GM10248 (cell line): ENCODE measurements around the gene MTMR1.

ENCODE experiments used
- CTCF ChIA-PET: fragments of 300-600 bp; sonication (Branson Sonifier 250); formaldehyde crosslinking; extraction: SDS; loops from one replicate; lab custom pipeline; 2021; ENCODE audit warnings: antibody characterized with exemption; lab: Yijun Ruan, JAX
- POLR2A ChIA-PET: fragments of 350-650 bp; sonication (Branson Sonifier 250); formaldehyde crosslinking; extraction: SDS; loops from one replicate; lab custom pipeline; 2020; ENCODE audit warnings: antibody characterized with exemption; lab: Yijun Ruan, JAX
- DNase-seq: peaks from one replicate; pipeline ENCODE4 v3.0.0; 2012; ENCODE audit errors: extremely low spot score
- CTCF ChIP-seq: IDR thresholded peaks from 2 replicates; pipeline ENCODE4 v1.5.1; 2012; ENCODE audit warnings: mild to moderate bottlenecking, low read depth; ENCODE audit errors: extremely low read depth, missing control alignments, control extremely low read depth

Gene MTMR1

GRCh38 chrX:150694738-150695410 is 1.7 kb downstream of the MTMR1 start:
- ChIA-PET POLR2A (no interaction called here), CTCF (interaction anchor here (1.0 to 2.8 kb wide), 5 partner anchors 8 to 23 kb away, joined by 3 to 13 read pairs (median 3); no protein-coding TSS in a partner anchor)
- TF ChIP-seq CTCF, result no peak
- peak; percentile 52 for DNase-seq

- ChIA-PET CTCF (interaction anchor here (0.9 to 2.8 kb wide), 2 partner anchors 13 to 15 kb away, joined by 3 to 13 read pairs; no protein-coding TSS in a partner anchor), POLR2A (no interaction called here)
- TF ChIP-seq CTCF, result no peak
- no peak for DNase-seq
Observed at GRCh38 chrX:150696331-150696730, 3.1 kb downstream of the MTMR1 start.

GRCh38 chrX:150696866-150697265 is 3.7 kb downstream of the MTMR1 start:
- no peak for DNase-seq
- ChIA-PET POLR2A (no interaction called here), CTCF (interaction anchor here (2.8 kb wide), 1 partner anchor 13 kb away, joined by 13 read pairs; no protein-coding TSS in a partner anchor)

GRCh38 chrX:150697641-150698040 is 4.4 kb downstream of the MTMR1 start:
- POLR2A ChIA-PET, result no interaction called here
- TF ChIP-seq CTCF, result no peak
- CTCF ChIA-PET, result no interaction called here
- no peak for DNase-seq

More at GRCh38 chrX:150696866-150697265, 3.7 kb downstream of the MTMR1 start:
- TF ChIP-seq CTCF, result no peak

GRCh38 chrX:150698981-150699380 is 5.8 kb downstream of the MTMR1 start:
- CTCF ChIA-PET, result interaction anchor here (0.9 to 2.9 kb wide), 3 partner anchors 12 to 17 kb away, joined by 3 to 8 read pairs (median 7); no protein-coding TSS in a partner anchor
- no peak for DNase-seq
- POLR2A ChIA-PET, result no interaction called here
- TF ChIP-seq CTCF, result no peak

- no peak for DNase-seq
- ChIA-PET POLR2A (no interaction called here), CTCF (interaction anchor here (0.9 to 2.9 kb wide), 5 partner anchors 13 to 26 kb away, joined by 3 to 8 read pairs (median 7); no protein-coding TSS in a partner anchor)
- TF ChIP-seq CTCF, result no peak
Observed at GRCh38 chrX:150700107-150700506, 6.9 kb downstream of the MTMR1 start.
